ENCODE measurements around the gene MARCHF2. TPM values are rescaled to one million over a fixed set of nuclear protein-coding genes. Genes with fewer than 3 reads are reported as not detected.
A peak's percentile ranks its signal among the peaks of the same experiment; 100 is the strongest.
"Not testable (repeated sequence)": the region's sequence is repeated elsewhere in the genome, so short reads cannot be mapped to it uniquely, and the experiment has no call there.

The MARCHF2 gene
- total and polyA plus RNA-seq, 7 experiments from 2014 or later, result 18.0 to 42.1 (median 23.4) TPM

GRCh38 chr19:8430650-8431049 is 17.5 kb downstream of the MARCHF2 start:
- CTCF ChIA-PET, result no interaction called here
- no peaks in the 10 kb centered on the region for H3K9me3 ChIP-seq (ENCODE audit: control insufficient read depth in 2 of 3, low read length in 3 of 3)
- POLR2A ChIA-PET, result interaction anchor here (0.7 kb wide), 1 partner anchor 10 kb away, joined by 3 read pairs; no protein-coding TSS in a partner anchor
- Mint-ChIP-seq H3K4me1 (peaks cover 0 to 6% (median 3%) of the 10 kb centered on the region in 7 donors), H3K9me3 (no peaks in the 10 kb centered on the region), H3K4me3 (no peak overlapping the region), H3K27ac (no peak overlapping the region), H3K27me3 (no peaks in the 10 kb centered on the region), H3K36me3 (peaks cover 0 to 18% (median 5%) of the 10 kb centered on the region in 5 donors)
- ATAC-seq, result no peak
- H3K36me3 ChIP-seq (ENCODE audit: control insufficient read depth in 2 of 3, insufficient read depth in 3 of 3, low read length in 3 of 3), result peaks cover 0 to 23% (median 0%) of the 10 kb centered on the region in 3 experiments
- no peak overlapping the region for H3K27ac ChIP-seq (ENCODE audit: low read depth, low read length)
- DNase-seq, result no peak
- no peaks in the 10 kb centered on the region for H3K27me3 ChIP-seq (ENCODE audit: control insufficient read depth in 2 of 2, insufficient read depth in 2 of 2, low read length in 2 of 2)
- intact Hi-C loops (cut with micrococcal nuclease), result no loop called here
- no peaks in the 10 kb centered on the region for H3K4me1 ChIP-seq (ENCODE audit: control insufficient read depth in 2 of 2, insufficient read depth in 2 of 2, low read length in 2 of 2)
- no peak overlapping the region for H3K4me3 ChIP-seq (ENCODE audit: low read length)

GRCh38 chr19:8438236-8438635 is 25.1 kb downstream of the MARCHF2 start:
- H3K27me3 Mint-ChIP-seq, result no peaks in the 10 kb centered on the region
- no peaks in the 10 kb centered on the region for H3K27me3 ChIP-seq (ENCODE audit: control insufficient read depth in 2 of 2, insufficient read depth in 2 of 2, low read length in 2 of 2)
- H3K4me3 Mint-ChIP-seq, result no peak overlapping the region
- H3K9me3 Mint-ChIP-seq, result no peaks in the 10 kb centered on the region
- intact Hi-C loops (cut with micrococcal nuclease), result no loop called here
- POLR2A ChIA-PET, result interaction anchor here (0.6 to 1.0 kb wide), 2 partner anchors 48 to 76 kb away, joined by 4 read pairs; partner anchors contain the start of gene RAB11B
- H3K4me1 ChIP-seq (ENCODE audit: control insufficient read depth in 2 of 2, insufficient read depth in 2 of 2, low read length in 2 of 2), result no peaks in the 10 kb centered on the region
- no peak overlapping the region for H3K27ac ChIP-seq (ENCODE audit: low read depth, low read length)
- DNase-seq (no peak), ATAC-seq (no peak)
- H3K36me3 Mint-ChIP-seq, result peaks cover 0 to 5% (median 0%) of the 10 kb centered on the region in 5 donors
- CTCF ChIA-PET, result no interaction called here
- H3K36me3 ChIP-seq (ENCODE audit: control insufficient read depth in 2 of 3, insufficient read depth in 3 of 3, low read length in 3 of 3), result peaks cover 0 to 9% (median 0%) of the 10 kb centered on the region in 3 experiments
- H3K27ac Mint-ChIP-seq, result no peak overlapping the region
- no peak overlapping the region for H3K4me3 ChIP-seq (ENCODE audit: low read length)
- H3K4me1 Mint-ChIP-seq, result peaks cover 0 to 15% (median 9%) of the 10 kb centered on the region in 7 donors
- no peaks in the 10 kb centered on the region for H3K9me3 ChIP-seq (ENCODE audit: control insufficient read depth in 2 of 3, low read length in 3 of 3)

GRCh38 chr19:8441725-8442544 is 28.8 kb downstream of the MARCHF2 start:
- ChIA-PET POLR2A (interaction anchor here (0.6 to 1.0 kb wide), 3 partner anchors 16 to 138 kb away, joined by 3 read pairs; partner anchors contain the start of gene ZNF414), CTCF (no interaction called here)
- peaks cover 10 to 23% (median 21%) of the 10 kb centered on the region in 7 donors for H3K4me1 Mint-ChIP-seq
- Histone ChIP-seq H3K36me3 (ENCODE audit: control insufficient read depth in 2 of 3, insufficient read depth in 3 of 3, low read length in 3 of 3) (peaks cover 0 to 15% (median 3%) of the 10 kb centered on the region in 3 experiments), H3K9me3 (ENCODE audit: control insufficient read depth in 2 of 3, low read length in 3 of 3) (no peaks in the 10 kb centered on the region), H3K4me1 (ENCODE audit: control insufficient read depth in 2 of 2, insufficient read depth in 2 of 2, low read length in 2 of 2) (peaks cover 11 to 18% of the 10 kb centered on the region in 2 donors), H3K27me3 (ENCODE audit: control insufficient read depth in 2 of 2, insufficient read depth in 2 of 2, low read length in 2 of 2) (no peaks in the 10 kb centered on the region), H3K4me3 (ENCODE audit: low read length) (no peak overlapping the region), H3K27ac (ENCODE audit: low read depth, low read length) (no peak overlapping the region)
- peaks cover 4 to 8% (median 6%) of the 10 kb centered on the region in 5 donors for H3K36me3 Mint-ChIP-seq
- peak overlapping the region in 6 of 10 donors; percentile 23 to 50 (median 30) for H3K4me3 Mint-ChIP-seq
- DNase-seq (no peak), ATAC-seq (no peak)
- peaks cover 0 to 2% (median 0%) of the 10 kb centered on the region in 11 donors for H3K9me3 Mint-ChIP-seq
- H3K27ac Mint-ChIP-seq, result peak overlapping the region in 2 of 9 donors; percentile 17 to 63
- no peaks in the 10 kb centered on the region for H3K27me3 Mint-ChIP-seq
- intact Hi-C loops (cut with micrococcal nuclease), result no loop called here

GRCh38 chr19:8444140-8444676 is 31.1 kb downstream of the MARCHF2 start:
- ChIA-PET CTCF (interaction anchor here (0.6 to 1.4 kb wide), 3 partner anchors 31 to 198 kb away, joined by 4 to 7 read pairs (median 4); partner anchors contain the start of gene MARCHF2), POLR2A (interaction anchor here (0.5 to 4.0 kb wide), 16 partner anchors 9 to 439 kb away, joined by 3 to 32 read pairs (median 4); partner anchors contain the start of genes MARCHF2, RAB11B and ZNF414)
- Mint-ChIP-seq H3K4me3 (peak overlapping the region; percentile 87 to 100 (median 98)), H3K4me1 (peaks cover 28 to 46% (median 38%) of the 10 kb centered on the region in 7 donors), H3K27ac (peak overlapping the region; percentile 95 to 99 (median 98)), H3K36me3 (peaks cover 4 to 18% (median 12%) of the 10 kb centered on the region in 5 donors)
- Histone ChIP-seq H3K4me1 (ENCODE audit: control insufficient read depth in 2 of 2, insufficient read depth in 2 of 2, low read length in 2 of 2) (peaks cover 28 to 34% of the 10 kb centered on the region in 2 donors), H3K36me3 (ENCODE audit: control insufficient read depth in 2 of 3, insufficient read depth in 3 of 3, low read length in 3 of 3) (peaks cover 3 to 13% (median 4%) of the 10 kb centered on the region in 3 experiments), H3K27ac (ENCODE audit: low read depth, low read length) (peak overlapping the region; percentile 98), H3K4me3 (ENCODE audit: low read length) (peak overlapping the region; percentile 89)
- H3K9me3 ChIP-seq (ENCODE audit: control insufficient read depth in 2 of 3, low read length in 3 of 3); ATAC-seq; H3K27me3 Mint-ChIP-seq; H3K9me3 Mint-ChIP-seq; DNase-seq; H3K27me3 ChIP-seq (ENCODE audit: control insufficient read depth in 2 of 2, insufficient read depth in 2 of 2, low read length in 2 of 2): not testable (repeated sequence)
- intact Hi-C loops (cut with micrococcal nuclease), result loop anchor here (1.0 to 2.0 kb wide), 7 partner anchors 31 to 148 kb away; partner anchors contain the start of genes MARCHF2 (in 2 of the 2), NDUFA7 (in 2 of the 2), RAB11B (in 2 of the 2) and RPS28 (in 2 of the 2)

- ChIA-PET POLR2A (interaction anchor here (0.6 to 4.0 kb wide), 16 partner anchors 9 to 440 kb away, joined by 3 to 32 read pairs (median 4); partner anchors contain the start of genes MARCHF2, RAB11B and ZNF414), CTCF (interaction anchor here (0.6 to 1.4 kb wide), 3 partner anchors 32 to 197 kb away, joined by 4 to 7 read pairs (median 4); partner anchors contain the start of gene MARCHF2)
- no peaks in the 10 kb centered on the region for H3K27me3 ChIP-seq (ENCODE audit: control insufficient read depth in 2 of 2, insufficient read depth in 2 of 2, low read length in 2 of 2)
- peaks cover 3 to 13% (median 4%) of the 10 kb centered on the region in 3 experiments for H3K36me3 ChIP-seq (ENCODE audit: control insufficient read depth in 2 of 3, insufficient read depth in 3 of 3, low read length in 3 of 3)
- peak within 1 kb of the TSS; percentile 87 to 100 (median 98) for H3K4me3 Mint-ChIP-seq
- H3K36me3 Mint-ChIP-seq, result peaks cover 4 to 18% (median 12%) of the 10 kb centered on the region in 5 donors
- peak within 1 kb of the TSS; percentile 89 for H3K4me3 ChIP-seq (ENCODE audit: low read length)
- peak within 1 kb of the TSS; percentile 98 for H3K27ac ChIP-seq (ENCODE audit: low read depth, low read length)
- DNase-seq, result peak; percentile 100
- intact Hi-C loops (cut with micrococcal nuclease), result loop anchor here (1.0 to 5.0 kb wide), 8 partner anchors 32 to 147 kb away; partner anchors contain the start of genes MARCHF2 (in 2 of the 2), NDUFA7 (in 2 of the 2), RAB11B (in 2 of the 2) and RPS28 (in 2 of the 2)
- peaks cover 0 to 2% (median 0%) of the 10 kb centered on the region in 11 donors for H3K9me3 Mint-ChIP-seq
- no peaks in the 10 kb centered on the region for H3K9me3 ChIP-seq (ENCODE audit: control insufficient read depth in 2 of 3, low read length in 3 of 3)
- H3K4me1 Mint-ChIP-seq, result peaks cover 32 to 50% (median 42%) of the 10 kb centered on the region in 7 donors
- peaks cover 33 to 38% of the 10 kb centered on the region in 2 donors for H3K4me1 ChIP-seq (ENCODE audit: control insufficient read depth in 2 of 2, insufficient read depth in 2 of 2, low read length in 2 of 2)
- peak within 1 kb of the TSS; percentile 95 to 99 (median 98) for H3K27ac Mint-ChIP-seq
- H3K27me3 Mint-ChIP-seq, result no peaks in the 10 kb centered on the region
- ATAC-seq, result peak; percentile 97
These were observed 31.8 kb downstream of the MARCHF2 start, which contains the start of gene HNRNPM for GRCh38 chr19:8444677-8445487. TSS of gene HNRNPM (plus strand) at chr19:8444975. CDS start at chr19:8444999, 24 bp downstream.
